Measurements from ENCODE around the gene NUP210L. TPM values are rescaled to one million over a fixed set of nuclear protein-coding genes. Genes with fewer than 3 reads are reported as not detected.
A peak's percentile ranks its signal among the peaks of the same experiment; 100 is the strongest.

NUP210L gene
- total and polyA plus RNA-seq, 2 donors from 2014 or later = 0.06 TPM; not detected in 1

- DNase-seq (peak in 4 of 5 donors; percentile 50 to 77 (median 64)), FAIRE-seq (no peak)
- Histone ChIP-seq H3K36me3 (ENCODE audit: control insufficient read depth in 2 of 3, insufficient read depth in 3 of 3, low read length in 3 of 3) (peaks cover 0 to under 1% (median 0%) of the 10 kb centered on the region in 3 donors), H3K9me3 (ENCODE audit: control insufficient read depth in 2 of 3, insufficient read depth in 1 of 3, low read length in 3 of 3) (no peaks in the 10 kb centered on the region), H3K4me1 (ENCODE audit: control insufficient read depth in 2 of 3, insufficient read depth in 2 of 3, low read depth in 1 of 3, low read length in 3 of 3) (peaks cover 0 to 8% (median 7%) of the 10 kb centered on the region in 3 donors), H3K27me3 (ENCODE audit: control insufficient read depth, insufficient read depth, low read length) (no peaks in the 10 kb centered on the region), H3K4me3 (ENCODE audit: low read length in 3 of 3) (peak overlapping the region; percentile 72 to 93 (median 85)), H3K9ac (ENCODE audit: low read length in 3 of 3) (peak overlapping the region in 2 of 3 donors; percentile 27 to 63), H3K27ac (ENCODE audit: low read depth in 2 of 2, low read length in 2 of 2) (no peak overlapping the region)
- TF ChIP-seq CTCF (IDR thresholded peaks at IDR 0.05; ENCODE audit: borderline replicate concordance, extremely low read depth, insufficient read depth) = no peak
- intact Hi-C loops (cut with DNase I) = no loop called here
Observed at GRCh38 chr1:153968408-153968807, 186.5 kb downstream of the NUP210L start.

- Histone ChIP-seq H3K9me3 (ENCODE audit: control insufficient read depth in 2 of 3, insufficient read depth in 1 of 3, low read length in 3 of 3) (no peaks in the 10 kb centered on the region), H3K4me1 (ENCODE audit: control insufficient read depth in 2 of 3, insufficient read depth in 2 of 3, low read depth in 1 of 3, low read length in 3 of 3) (peaks cover 0 to 8% (median 7%) of the 10 kb centered on the region in 3 donors), H3K36me3 (ENCODE audit: control insufficient read depth in 2 of 3, insufficient read depth in 3 of 3, low read length in 3 of 3) (no peaks in the 10 kb centered on the region), H3K27me3 (ENCODE audit: control insufficient read depth, insufficient read depth, low read length) (no peaks in the 10 kb centered on the region), H3K4me3 (ENCODE audit: low read length in 3 of 3) (peak overlapping the region; percentile 72 to 93 (median 85)), H3K9ac (ENCODE audit: low read length in 3 of 3) (peak overlapping the region; percentile 63 to 87 (median 76)), H3K27ac (ENCODE audit: low read depth in 2 of 2, low read length in 2 of 2) (peak overlapping the region; percentile 91 to 92)
- FAIRE-seq (no peak), DNase-seq (peak in 2 of 5 donors; percentile 50 to 83)
- TF ChIP-seq CTCF (IDR thresholded peaks at IDR 0.05; ENCODE audit: borderline replicate concordance, extremely low read depth, insufficient read depth) = no peak
- intact Hi-C loops (cut with DNase I) = no loop called here
Observed at GRCh38 chr1:153968000-153968363, 186.9 kb downstream of the NUP210L start.

DNA sequence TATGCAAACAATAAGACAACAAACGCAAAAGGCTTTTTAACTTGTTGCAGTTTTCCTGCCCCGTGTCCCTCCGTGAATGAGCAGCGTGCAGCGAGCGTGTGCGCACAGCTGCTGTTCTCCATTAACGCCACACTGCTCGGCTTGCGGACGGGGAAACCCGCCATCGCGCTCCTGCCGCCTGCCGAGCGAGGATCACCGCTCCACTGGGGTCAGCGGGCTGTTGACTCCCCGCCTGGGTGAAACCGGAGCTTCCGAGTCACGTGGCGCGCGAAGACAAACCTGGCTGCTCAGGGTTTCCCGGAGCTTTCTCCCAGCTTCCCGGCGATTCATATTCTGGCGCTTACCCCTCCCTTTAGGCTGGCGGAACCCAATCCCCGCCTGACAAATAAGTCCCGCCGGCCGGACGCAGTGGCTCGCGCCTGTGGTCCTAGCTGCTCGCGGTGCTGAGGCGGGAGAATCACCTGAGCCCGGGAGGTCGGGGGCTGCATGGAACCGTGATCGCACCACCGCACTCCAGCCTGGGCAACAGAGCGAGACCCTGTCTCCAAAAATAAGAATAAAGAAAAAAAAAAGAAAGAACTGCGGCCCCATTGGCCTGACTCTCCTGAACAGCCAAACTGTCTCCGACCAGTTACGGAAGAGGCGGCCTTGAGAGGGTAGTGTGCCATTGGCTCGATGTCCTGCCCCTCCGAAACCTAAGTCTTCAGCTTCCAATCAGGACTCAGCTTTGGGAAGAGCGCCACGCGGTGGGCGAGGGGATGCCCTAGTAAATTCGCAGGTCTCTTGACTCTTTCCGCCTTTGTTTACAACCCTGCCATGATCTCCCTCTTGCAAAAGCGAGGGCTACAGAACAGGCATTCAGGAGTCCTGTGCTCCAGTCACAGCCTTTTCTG, 187.5 kb downstream of the NUP210L start, which contains the start of gene CREB3L4:
CREB3L4 (plus strand) TSS at position 796 of the 893 bp plus-strand sequence. CDS start 624 bp downstream, outside the sequence.
- intact Hi-C loops (cut with DNase I) = no loop called here
- H3K36me3 ChIP-seq (ENCODE audit: control insufficient read depth in 2 of 3, insufficient read depth in 3 of 3, low read length in 3 of 3) = no peaks in the 10 kb centered on the region
- peak within 1 kb of the TSS; percentile 72 to 93 (median 85) for H3K4me3 ChIP-seq (ENCODE audit: low read length in 3 of 3)
- H3K9ac ChIP-seq (ENCODE audit: low read length in 3 of 3) = peak within 1 kb of the TSS; percentile 76 to 87 (median 87)
- H3K4me1 ChIP-seq (ENCODE audit: control insufficient read depth in 2 of 3, insufficient read depth in 2 of 3, low read depth in 1 of 3, low read length in 3 of 3) = peaks cover 0 to 15% (median 11%) of the 10 kb centered on the region in 3 donors
- FAIRE-seq (peak; percentile 3), DNase-seq (peak; percentile 95 to 99 (median 96))
- H3K27ac ChIP-seq (ENCODE audit: low read depth in 2 of 2, low read length in 2 of 2) = peak within 1 kb of the TSS; percentile 91 to 92
- no peaks in the 10 kb centered on the region for H3K9me3 ChIP-seq (ENCODE audit: control insufficient read depth in 2 of 3, insufficient read depth in 1 of 3, low read length in 3 of 3)
- TF ChIP-seq CTCF (IDR thresholded peaks at IDR 0.05; ENCODE audit: borderline replicate concordance, extremely low read depth, insufficient read depth) = peak; percentile 48
- H3K27me3 ChIP-seq (ENCODE audit: control insufficient read depth, insufficient read depth, low read length) = no peaks in the 10 kb centered on the region
